ENCODE measurements around the gene DLG2. TPM values are rescaled to one million over a fixed set of nuclear protein-coding genes. Genes with fewer than 3 reads are reported as not detected.
"Not testable (repeated sequence)": the region's sequence is repeated elsewhere in the genome, so short reads cannot be mapped to it uniquely, and the experiment has no call there.

DLG2 gene
- total RNA-seq, 2 experiments from 2014 or later: 0.85 to 1.1 TPM

DNA sequence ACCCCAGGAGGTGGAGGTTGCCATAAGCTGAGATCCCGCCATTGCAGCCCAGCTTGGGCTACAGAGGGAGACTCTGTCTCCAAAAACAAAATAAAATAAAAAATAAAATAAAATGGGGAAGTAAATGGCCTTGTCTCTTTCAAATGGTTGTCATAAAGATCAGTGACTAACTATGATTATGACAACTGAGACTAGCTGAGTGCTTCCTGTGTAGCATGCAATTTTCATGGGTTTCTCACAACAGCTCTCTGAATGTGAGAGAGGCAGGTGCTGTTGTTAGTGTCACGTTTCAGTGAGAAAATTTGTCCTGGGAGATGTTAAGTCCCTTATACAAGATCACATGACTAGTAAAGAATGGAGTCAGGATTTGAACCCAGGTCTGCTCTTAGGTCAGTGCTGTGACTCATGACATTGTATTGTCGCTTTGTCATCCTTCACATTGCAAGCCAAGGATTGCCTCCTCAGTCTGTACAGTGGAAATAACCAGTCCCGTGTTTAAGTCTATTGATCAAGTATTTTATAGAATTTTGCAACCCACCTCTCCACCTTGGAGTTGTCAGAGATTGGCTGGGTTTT, 2177.7 kb downstream of the DLG2 start:
- Mint-ChIP-seq H3K9me3 (no peaks in the 10 kb centered on the region), H3K27ac (no peak overlapping the region), H3K4me3 (no peak overlapping the region), H3K4me1 (no peaks in the 10 kb centered on the region), H3K27me3 (no peaks in the 10 kb centered on the region), H3K36me3 (ENCODE audit: low read depth) (no peaks in the 10 kb centered on the region)
- no peak for DNase-seq
- POLR2A ChIA-PET: no interaction called here
- CTCF ChIA-PET: no interaction called here

DNA sequence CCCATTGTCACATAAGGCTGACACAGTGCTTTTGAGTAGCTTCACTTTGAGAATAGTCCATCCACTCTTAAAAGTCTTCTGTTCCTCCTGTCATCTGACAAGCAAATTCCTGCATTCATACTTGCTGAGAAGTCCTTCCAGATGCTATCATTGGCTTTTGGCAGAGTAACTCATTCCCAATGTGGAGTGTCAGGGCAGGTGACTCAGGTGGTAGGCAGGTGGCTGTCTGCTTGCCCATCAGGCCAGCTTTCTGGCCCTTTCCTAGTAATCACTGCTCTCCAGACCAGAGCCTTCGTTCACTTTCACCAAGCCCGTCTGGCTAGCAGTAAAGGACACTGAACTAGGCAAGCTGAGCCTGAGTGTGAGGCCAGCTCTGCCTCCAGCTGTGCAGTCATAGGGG, 2178.5 kb downstream of the DLG2 start:
- no peaks in the 10 kb centered on the region for H3K27me3 Mint-ChIP-seq
- no peaks in the 10 kb centered on the region for H3K9me3 Mint-ChIP-seq
- H3K36me3 Mint-ChIP-seq (ENCODE audit: low read depth): no peaks in the 10 kb centered on the region
- H3K4me1 Mint-ChIP-seq: no peaks in the 10 kb centered on the region
- ChIA-PET POLR2A (no interaction called here), CTCF (interaction anchor here (0.6 kb wide), 1 partner anchor 1133 kb away, joined by 4 read pairs; no protein-coding TSS in a partner anchor)
- no peak overlapping the region for H3K4me3 Mint-ChIP-seq
- no peak overlapping the region for H3K27ac Mint-ChIP-seq
- no peak for DNase-seq

DNA sequence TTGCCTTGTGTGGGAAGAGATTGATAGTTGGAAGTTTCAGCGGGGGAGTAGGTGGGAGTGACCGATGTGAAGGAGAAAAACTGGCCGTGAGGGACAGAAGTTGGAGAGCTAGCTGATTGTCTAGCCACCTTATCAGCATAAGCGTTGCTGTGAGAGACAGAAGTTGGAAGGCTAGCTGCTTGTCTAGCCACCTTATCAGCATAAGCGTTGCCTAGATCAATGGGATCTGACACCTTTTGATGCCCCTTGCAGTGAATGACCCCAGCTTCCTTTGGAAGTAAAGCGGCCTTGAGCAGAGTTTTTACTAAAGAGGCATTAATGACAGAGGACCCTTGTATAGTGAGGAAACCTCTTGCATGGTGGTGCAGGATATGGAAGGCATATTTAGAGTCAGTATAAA, 2183.3 kb downstream of the DLG2 start:
- CTCF ChIA-PET; H3K27me3 Mint-ChIP-seq; H3K4me3 Mint-ChIP-seq; POLR2A ChIA-PET; H3K4me1 Mint-ChIP-seq; DNase-seq; H3K9me3 Mint-ChIP-seq; H3K27ac Mint-ChIP-seq; H3K36me3 Mint-ChIP-seq (ENCODE audit: low read depth): not testable (repeated sequence)

DNA sequence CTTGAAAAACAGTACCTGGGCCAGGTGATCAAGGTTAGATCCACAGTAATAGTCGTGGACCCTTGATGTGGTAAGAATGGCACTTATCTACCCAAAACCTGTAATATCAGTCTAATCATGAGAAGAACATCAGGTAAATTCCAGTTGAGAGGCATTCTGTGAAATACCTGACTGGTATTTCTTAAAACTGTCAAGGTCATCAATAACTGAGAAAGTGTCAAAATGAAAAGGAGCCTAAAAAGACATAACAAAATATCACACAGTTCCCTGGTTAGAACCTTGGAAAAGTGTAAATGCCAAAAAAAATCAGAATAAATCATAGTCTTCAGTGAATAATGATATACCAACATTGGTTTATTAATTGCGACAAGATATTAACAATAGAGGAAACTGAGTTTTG, 2185.5 kb downstream of the DLG2 start:
- H3K36me3 Mint-ChIP-seq (ENCODE audit: low read depth): no peaks in the 10 kb centered on the region
- no peaks in the 10 kb centered on the region for H3K9me3 Mint-ChIP-seq
- no peaks in the 10 kb centered on the region for H3K4me1 Mint-ChIP-seq
- H3K27me3 Mint-ChIP-seq: no peaks in the 10 kb centered on the region
- POLR2A ChIA-PET: no interaction called here
- no peak overlapping the region for H3K27ac Mint-ChIP-seq
- DNase-seq: no peak
- no peak overlapping the region for H3K4me3 Mint-ChIP-seq
- CTCF ChIA-PET: no interaction called here

DNA sequence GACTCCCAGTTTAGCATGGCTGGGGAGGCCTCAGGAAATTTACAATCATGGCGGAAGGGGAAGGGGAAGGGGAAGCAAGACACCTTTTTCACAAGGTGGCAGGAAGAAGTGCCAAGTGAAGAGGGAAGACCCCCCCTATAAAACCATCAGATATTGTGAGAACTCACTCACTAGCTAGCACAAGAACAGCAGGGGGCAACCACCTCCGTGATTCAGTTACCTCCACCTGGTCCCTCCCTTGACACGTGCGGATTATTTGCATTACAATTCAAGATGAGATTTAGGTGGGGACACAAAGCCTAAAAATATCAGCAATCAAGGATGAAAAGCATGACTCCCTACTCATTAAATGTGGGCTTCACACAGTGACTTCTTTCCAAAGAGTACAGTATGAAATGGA, 2186.0 kb downstream of the DLG2 start:
- ChIA-PET CTCF (no interaction called here), POLR2A (no interaction called here)
- DNase-seq: no peak
- no peaks in the 10 kb centered on the region for H3K27me3 Mint-ChIP-seq
- H3K27ac Mint-ChIP-seq: no peak overlapping the region
- H3K4me3 Mint-ChIP-seq: no peak overlapping the region
- H3K9me3 Mint-ChIP-seq: no peaks in the 10 kb centered on the region
- H3K4me1 Mint-ChIP-seq: no peaks in the 10 kb centered on the region
- H3K36me3 Mint-ChIP-seq (ENCODE audit: low read depth): no peaks in the 10 kb centered on the region

DNA sequence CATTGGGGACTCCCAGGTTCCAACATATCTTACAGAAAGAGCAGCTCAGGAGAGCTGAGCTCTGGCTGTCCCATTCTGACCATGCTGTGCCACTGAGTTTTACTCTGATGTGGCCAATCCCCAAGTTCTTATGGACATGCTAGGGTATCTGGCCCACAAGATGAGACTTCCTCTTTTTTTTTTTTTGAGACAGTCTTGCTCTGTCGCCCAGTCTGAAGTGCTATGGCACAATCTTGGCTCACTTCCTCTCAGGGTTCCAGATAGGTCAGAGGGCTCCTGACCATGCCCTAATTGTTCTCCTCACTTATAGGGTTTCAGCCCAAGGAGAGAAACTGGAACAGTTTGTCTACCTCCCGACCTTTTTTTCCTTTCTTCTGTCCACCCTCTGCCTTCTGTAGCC, 2188.7 kb downstream of the DLG2 start:
- no peaks in the 10 kb centered on the region for H3K4me1 Mint-ChIP-seq
- no peak for DNase-seq
- no peaks in the 10 kb centered on the region for H3K9me3 Mint-ChIP-seq
- ChIA-PET CTCF (interaction anchor here (0.6 kb wide), 1 partner anchor 512 kb away, joined by 3 read pairs; no protein-coding TSS in a partner anchor), POLR2A (no interaction called here)
- no peak overlapping the region for H3K4me3 Mint-ChIP-seq
- H3K27me3 Mint-ChIP-seq: no peaks in the 10 kb centered on the region
- no peak overlapping the region for H3K27ac Mint-ChIP-seq
- no peaks in the 10 kb centered on the region for H3K36me3 Mint-ChIP-seq (ENCODE audit: low read depth)

DNA sequence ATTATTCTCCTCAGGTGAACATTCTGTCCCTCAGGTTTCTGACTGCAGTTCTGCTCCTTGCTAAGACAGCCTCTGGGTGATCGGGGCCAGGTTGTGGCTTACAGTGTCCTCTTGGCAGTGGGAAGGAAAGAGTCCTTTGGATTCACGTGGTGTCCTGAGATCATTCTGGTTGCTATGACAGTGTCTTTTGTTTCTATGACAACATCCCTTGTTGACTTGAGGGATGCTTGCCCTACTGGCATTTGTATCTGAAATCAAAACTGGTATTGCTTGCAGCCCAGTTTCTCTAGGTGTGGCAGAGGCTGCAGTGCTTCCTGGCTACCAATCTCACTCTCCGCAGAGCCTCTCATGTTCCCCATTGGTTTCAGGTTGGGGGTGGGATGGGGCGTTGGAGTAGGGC, 2189.2 kb downstream of the DLG2 start:
- no peak overlapping the region for H3K4me3 Mint-ChIP-seq
- H3K36me3 Mint-ChIP-seq (ENCODE audit: low read depth): no peaks in the 10 kb centered on the region
- no peaks in the 10 kb centered on the region for H3K27me3 Mint-ChIP-seq
- H3K4me1 Mint-ChIP-seq: no peaks in the 10 kb centered on the region
- DNase-seq: no peak
- CTCF ChIA-PET: no interaction called here
- no peak overlapping the region for H3K27ac Mint-ChIP-seq
- no peaks in the 10 kb centered on the region for H3K9me3 Mint-ChIP-seq
- POLR2A ChIA-PET: no interaction called here

DNA sequence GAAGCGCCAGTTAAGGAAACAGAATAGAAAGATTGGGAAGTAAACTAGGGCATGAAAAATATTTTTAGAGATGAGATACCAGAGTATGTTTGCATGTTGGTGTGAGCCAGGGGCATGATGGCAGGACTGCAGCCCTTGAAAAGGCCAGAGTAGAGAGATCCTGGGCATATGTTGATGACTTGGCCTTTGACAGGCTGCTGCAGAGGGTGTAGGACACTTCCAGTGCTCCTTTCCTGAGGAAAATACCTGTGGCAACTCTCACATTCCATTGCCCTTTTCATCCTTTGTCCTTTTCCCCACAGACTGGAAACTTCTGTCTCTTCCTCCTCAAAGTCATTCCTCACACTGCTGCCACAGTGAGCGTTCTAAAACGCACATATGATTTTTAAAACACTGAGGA, 2190.3 kb downstream of the DLG2 start:
- POLR2A ChIA-PET: no interaction called here
- Mint-ChIP-seq H3K4me3 (no peak overlapping the region), H3K27ac (no peak overlapping the region), H3K27me3 (no peaks in the 10 kb centered on the region), H3K4me1 (no peaks in the 10 kb centered on the region), H3K9me3 (no peaks in the 10 kb centered on the region), H3K36me3 (ENCODE audit: low read depth) (no peaks in the 10 kb centered on the region)
- CTCF ChIA-PET: no interaction called here
- DNase-seq: no peak

DNA sequence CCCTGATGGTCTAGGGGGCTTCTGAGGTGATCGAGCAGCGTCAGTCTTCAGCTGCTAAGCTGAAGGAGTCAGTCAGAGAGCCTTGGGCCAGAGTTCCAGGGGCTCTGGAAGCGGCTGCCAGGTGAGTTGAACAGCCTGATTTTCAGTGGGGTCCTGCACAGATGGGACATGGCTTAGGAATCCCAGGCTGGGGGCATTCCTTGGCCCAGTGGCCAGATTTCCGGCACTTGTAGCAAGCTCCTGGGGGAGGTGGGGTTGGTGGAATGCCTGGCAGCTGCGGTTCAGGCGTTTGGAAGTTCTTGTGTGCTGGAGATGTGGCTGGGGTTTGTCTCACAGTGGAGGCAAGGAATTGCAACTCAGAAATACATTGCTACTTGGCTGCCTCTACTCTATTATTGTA, 2192.3 kb downstream of the DLG2 start:
- CTCF ChIA-PET; POLR2A ChIA-PET; H3K4me1 Mint-ChIP-seq; H3K27ac Mint-ChIP-seq; H3K9me3 Mint-ChIP-seq; H3K27me3 Mint-ChIP-seq; H3K4me3 Mint-ChIP-seq; H3K36me3 Mint-ChIP-seq (ENCODE audit: low read depth); DNase-seq: not testable (repeated sequence)

DNA sequence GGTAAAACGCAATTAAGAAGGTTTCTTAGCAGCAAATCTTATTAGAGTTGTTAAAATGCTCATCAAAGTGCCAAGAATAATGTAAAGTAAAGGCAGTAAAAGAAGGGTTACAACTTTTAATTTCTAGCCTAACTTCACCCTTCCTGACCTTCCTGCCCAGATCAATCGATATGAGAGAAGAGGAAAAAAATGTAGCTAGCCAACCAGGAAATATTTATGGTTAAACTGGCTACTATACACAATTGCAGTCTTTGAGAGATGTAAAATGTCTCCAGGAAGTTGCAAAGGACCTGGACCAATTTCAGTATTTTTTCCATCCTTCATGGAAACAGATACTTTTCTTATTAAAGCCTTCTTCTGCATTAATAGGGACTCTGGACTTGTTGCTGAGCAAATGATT, 2199.2 kb downstream of the DLG2 start:
- Mint-ChIP-seq H3K4me3 (no peak overlapping the region), H3K27ac (no peak overlapping the region), H3K36me3 (ENCODE audit: low read depth) (no peaks in the 10 kb centered on the region), H3K27me3 (no peaks in the 10 kb centered on the region), H3K4me1 (no peaks in the 10 kb centered on the region), H3K9me3 (no peaks in the 10 kb centered on the region)
- no peak for DNase-seq
- POLR2A ChIA-PET: no interaction called here
- CTCF ChIA-PET: no interaction called here

DNA sequence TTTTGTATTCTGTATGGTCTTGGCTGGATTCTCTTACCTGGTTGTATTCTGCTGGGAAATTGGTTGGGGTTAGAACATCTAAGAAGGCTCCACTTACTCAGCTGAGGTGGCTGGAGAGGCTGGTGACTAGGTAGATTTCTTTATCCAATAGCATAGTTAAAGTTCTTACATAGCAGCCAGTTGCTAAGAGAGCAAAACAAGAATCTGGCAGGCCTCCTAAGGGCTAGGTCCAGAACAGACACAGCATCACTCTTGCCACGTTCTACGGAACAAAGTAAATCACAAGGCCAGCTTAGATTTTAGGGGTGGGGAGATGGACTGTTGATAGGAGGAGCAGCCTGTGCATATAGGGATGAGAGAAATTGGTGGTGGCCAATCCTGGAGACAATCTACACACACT, 2199.6 kb downstream of the DLG2 start:
- no peak overlapping the region for H3K27ac Mint-ChIP-seq
- ChIA-PET POLR2A (no interaction called here), CTCF (no interaction called here)
- peaks cover 3% of the 10 kb centered on the region for H3K9me3 Mint-ChIP-seq
- H3K4me1 Mint-ChIP-seq: no peaks in the 10 kb centered on the region
- H3K4me3 Mint-ChIP-seq: no peak overlapping the region
- no peaks in the 10 kb centered on the region for H3K36me3 Mint-ChIP-seq (ENCODE audit: low read depth)
- H3K27me3 Mint-ChIP-seq: no peaks in the 10 kb centered on the region
- no peak for DNase-seq

DNA sequence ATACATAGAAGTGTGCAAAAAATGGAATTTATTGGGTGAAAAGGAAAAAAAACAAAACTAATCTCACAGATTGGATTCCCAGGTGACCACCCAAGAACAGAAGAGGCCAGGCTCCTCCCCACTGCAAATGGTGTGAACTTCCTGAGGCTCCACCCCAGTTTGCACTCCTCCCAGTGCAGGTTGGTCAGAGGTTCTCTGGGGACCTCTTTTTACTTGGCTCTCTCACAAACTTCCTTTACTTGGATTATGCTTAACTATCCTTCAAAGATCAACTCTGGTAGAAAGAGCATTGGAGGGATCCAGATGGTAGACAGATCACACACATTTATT, 2202.0 kb downstream of the DLG2 start:
- H3K36me3 Mint-ChIP-seq (ENCODE audit: low read depth): no peaks in the 10 kb centered on the region
- H3K27me3 Mint-ChIP-seq: no peaks in the 10 kb centered on the region
- no peak for DNase-seq
- POLR2A ChIA-PET: no interaction called here
- peaks cover 5% of the 10 kb centered on the region for H3K9me3 Mint-ChIP-seq
- CTCF ChIA-PET: no interaction called here
- H3K27ac Mint-ChIP-seq: no peak overlapping the region
- no peak overlapping the region for H3K4me3 Mint-ChIP-seq
- H3K4me1 Mint-ChIP-seq: no peaks in the 10 kb centered on the region

DNA sequence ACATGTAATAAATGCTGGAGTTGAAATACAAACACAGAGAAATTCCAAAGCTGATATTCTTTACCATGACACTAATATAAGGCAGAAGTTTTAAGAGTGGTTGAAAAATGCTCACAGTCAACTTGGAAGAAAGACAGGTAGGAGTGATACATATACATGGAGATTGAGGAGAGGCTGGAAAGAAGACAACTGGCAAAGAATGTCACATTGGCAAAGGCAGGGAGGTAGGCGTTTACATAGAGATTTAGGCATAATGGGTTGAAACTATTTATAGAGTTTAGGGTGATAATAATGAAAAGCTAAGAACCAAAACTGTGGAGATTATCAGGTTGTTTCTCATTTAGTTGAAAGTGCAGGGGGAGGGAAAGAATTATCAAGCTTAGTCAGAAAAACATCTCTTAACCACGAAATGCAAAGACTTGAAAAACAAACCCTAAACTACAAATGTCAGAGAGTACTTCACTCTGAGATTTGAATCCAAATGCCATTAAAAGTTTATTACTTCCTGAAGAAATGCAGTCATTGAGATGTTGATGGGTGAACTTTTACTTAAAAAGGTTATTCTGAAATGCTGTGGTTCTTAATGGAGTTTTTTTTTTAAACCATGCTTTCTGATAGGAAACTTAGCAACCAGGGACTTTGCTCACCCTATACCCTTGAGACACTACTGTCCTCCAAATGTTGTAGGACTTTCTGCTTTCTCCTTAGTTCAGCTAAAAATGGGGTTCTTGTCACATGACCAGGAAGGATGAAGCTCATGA, 2202.6 kb downstream of the DLG2 start:
- H3K9me3 Mint-ChIP-seq: peaks cover 5% of the 10 kb centered on the region
- DNase-seq: no peak
- H3K4me3 Mint-ChIP-seq: no peak overlapping the region
- no peaks in the 10 kb centered on the region for H3K36me3 Mint-ChIP-seq (ENCODE audit: low read depth)
- no peaks in the 10 kb centered on the region for H3K4me1 Mint-ChIP-seq
- CTCF ChIA-PET: no interaction called here
- POLR2A ChIA-PET: interaction anchor here (0.6 kb wide), 1 partner anchor 121 kb away, joined by 4 read pairs; no protein-coding TSS in a partner anchor
- no peak overlapping the region for H3K27ac Mint-ChIP-seq
- no peaks in the 10 kb centered on the region for H3K27me3 Mint-ChIP-seq

DNA sequence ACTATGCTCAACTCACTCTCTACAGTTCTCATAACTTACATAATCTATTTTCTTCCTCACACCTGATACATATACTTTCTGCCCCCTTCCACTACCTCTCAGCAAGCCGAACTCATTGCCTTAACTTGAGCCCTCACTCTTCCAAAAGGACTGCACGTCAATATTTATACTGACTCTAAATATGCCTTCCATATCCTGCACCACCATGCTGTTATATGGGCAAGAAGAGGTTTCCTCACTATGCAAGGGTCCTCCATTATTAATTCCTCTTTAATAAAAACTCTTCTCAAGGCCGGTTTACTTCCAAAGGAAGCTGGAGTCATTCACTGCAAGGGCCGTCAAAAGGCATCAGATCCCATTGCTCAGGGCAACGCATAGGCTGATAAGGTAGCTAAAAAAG, 2204.5 kb downstream of the DLG2 start:
- H3K36me3 Mint-ChIP-seq (ENCODE audit: low read depth); H3K9me3 Mint-ChIP-seq; CTCF ChIA-PET; H3K27me3 Mint-ChIP-seq; DNase-seq; H3K4me3 Mint-ChIP-seq; H3K4me1 Mint-ChIP-seq; POLR2A ChIA-PET; H3K27ac Mint-ChIP-seq: not testable (repeated sequence)
